MCF 10A (cell line): Measurements from ENCODE around the gene SLC26A11. TPM values are rescaled to one million over a fixed set of nuclear protein-coding genes. Genes with fewer than 3 reads are reported as not detected.

ENCODE experiments used
- BruUV-seq: library from RNA; stranded (reverse); fragments of 400-500 nt; replicated peaks from 2 replicates; lab custom pipeline; 2021; lab: Mats Ljungman, UMichigan
- CTCF ChIA-PET: fragments of 300-600 bp; sonication (Branson Sonifier 250); formaldehyde crosslinking; extraction: SDS; loops from one replicate; lab custom pipeline; 2021; ENCODE audit warnings: antibody characterized with exemption, inconsistent platforms; lab: Yijun Ruan, JAX
- POLR2A ChIA-PET: fragments of 300-600, 350-650 bp; sonication (Branson Sonifier 250); formaldehyde crosslinking; extraction: SDS; loops from one replicate; lab custom pipeline; 2020; ENCODE audit warnings: antibody characterized with exemption, inconsistent platforms; lab: Yijun Ruan, JAX
- DNase-seq: peaks from one replicate; pipeline ENCODE4 v3.0.0-alpha.2; 2018; ENCODE audit not compliant: unreplicated experiment
- H3K27ac Mint-ChIP-seq: one replicate; pipeline ENCODE4 v1.8.0; 2022; ENCODE audit warnings: mild to moderate bottlenecking, low read depth, mixed read lengths; ENCODE audit not compliant: unreplicated experiment
- H3K27me3 Mint-ChIP-seq: one replicate; pipeline ENCODE4 v1.8.0; 2022; ENCODE audit warnings: mixed read lengths; ENCODE audit not compliant: insufficient read depth, unreplicated experiment
- H3K36me3 Mint-ChIP-seq: one replicate; pipeline ENCODE4 v1.8.0; 2022; ENCODE audit warnings: mild to moderate bottlenecking, moderate library complexity, mixed read lengths; ENCODE audit not compliant: insufficient read depth, unreplicated experiment
- H3K4me1 Mint-ChIP-seq: one replicate; pipeline ENCODE4 v1.8.0; 2022; ENCODE audit warnings: mixed read lengths; ENCODE audit not compliant: insufficient read depth, unreplicated experiment
- H3K4me3 Mint-ChIP-seq: one replicate; pipeline ENCODE4 v1.8.0; 2022; ENCODE audit warnings: mild to moderate bottlenecking, moderate library complexity, mixed read lengths; ENCODE audit not compliant: unreplicated experiment
- H3K9me3 Mint-ChIP-seq: one replicate; pipeline ENCODE4 v1.8.0; 2022; ENCODE audit warnings: mixed read lengths; ENCODE audit not compliant: unreplicated experiment
- CTCF ChIP-seq: fragments of 200-600 bp; IDR thresholded peaks from one replicate; pipeline ENCODE4 v1.8.0; 2022; ENCODE audit warnings: antibody characterized with exemption, mild to moderate bottlenecking; ENCODE audit not compliant: unreplicated experiment
- intact Hi-C: fragments of 100-400 bp; cut with micrococcal nuclease; formaldehyde crosslinking; loops from 2 replicates; pipeline ENCODE4 v1.14.1; 2022
- total RNA-seq: library from RNA; stranded (reverse); gene quantifications from 2 replicates; pipeline ENCODE4 v1.2.3, GENCODE V29; 2022

SLC26A11 gene
- total RNA-seq, 1 experiment from 2014 or later, result 11.7 TPM

- POLR2A ChIA-PET, result interaction anchor here (0.9 to 1.4 kb wide), 2 partner anchors 17 to 19 kb away, joined by 3 to 6 read pairs; no protein-coding TSS in a partner anchor
- no peak overlapping the region for H3K27ac Mint-ChIP-seq
- peaks cover 15% of the 10 kb centered on the region for H3K36me3 Mint-ChIP-seq
- peaks cover 5% of the 10 kb centered on the region for H3K4me1 Mint-ChIP-seq
- no peak overlapping the region for H3K4me3 Mint-ChIP-seq
- DNase-seq, result no peak
- CTCF ChIA-PET, result interaction anchor here (0.5 kb wide), 1 partner anchor 189 kb away, joined by 4 read pairs; no protein-coding TSS in a partner anchor
- no peak for TF ChIP-seq CTCF
- no peaks in the 10 kb centered on the region for H3K27me3 Mint-ChIP-seq
- intact Hi-C loops, result no loop called here
- no TSS peak for BruUV-seq
- H3K9me3 Mint-ChIP-seq, result no peaks in the 10 kb centered on the region
These were observed 14.4 kb upstream of the SLC26A11 start for GRCh38 chr17:80205811-80206210.

- TF ChIP-seq CTCF, result no peak
- Mint-ChIP-seq H3K27me3 (no peaks in the 10 kb centered on the region), H3K4me1 (peaks cover 5% of the 10 kb centered on the region), H3K36me3 (peaks cover 16% of the 10 kb centered on the region), H3K9me3 (no peaks in the 10 kb centered on the region), H3K4me3 (no peak overlapping the region), H3K27ac (no peak overlapping the region)
- BruUV-seq, result no TSS peak
- CTCF ChIA-PET, result no interaction called here
- no peak for DNase-seq
- intact Hi-C loops, result no loop called here
- POLR2A ChIA-PET, result no interaction called here
These were observed 12.2 kb upstream of the SLC26A11 start for GRCh38 chr17:80208050-80208449.

GRCh38 chr17:80209765-80210164 is 10.5 kb upstream of the SLC26A11 start:
- no peak for DNase-seq
- no peak for TF ChIP-seq CTCF
- ChIA-PET CTCF (interaction anchor here (0.7 to 1.2 kb wide), 2 partner anchors 109 to 176 kb away, joined by 4 to 6 read pairs; partner anchors contain the start of gene GAA), POLR2A (interaction anchor here (0.6 to 1.2 kb wide), 3 partner anchors 19 to 91 kb away, joined by 3 to 4 read pairs (median 4); no protein-coding TSS in a partner anchor)
- Mint-ChIP-seq H3K4me3 (no peak overlapping the region), H3K9me3 (no peaks in the 10 kb centered on the region), H3K36me3 (peaks cover 16% of the 10 kb centered on the region), H3K27ac (no peak overlapping the region), H3K27me3 (no peaks in the 10 kb centered on the region), H3K4me1 (no peaks in the 10 kb centered on the region)
- no TSS peak for BruUV-seq
- intact Hi-C loops, result no loop called here

DNA sequence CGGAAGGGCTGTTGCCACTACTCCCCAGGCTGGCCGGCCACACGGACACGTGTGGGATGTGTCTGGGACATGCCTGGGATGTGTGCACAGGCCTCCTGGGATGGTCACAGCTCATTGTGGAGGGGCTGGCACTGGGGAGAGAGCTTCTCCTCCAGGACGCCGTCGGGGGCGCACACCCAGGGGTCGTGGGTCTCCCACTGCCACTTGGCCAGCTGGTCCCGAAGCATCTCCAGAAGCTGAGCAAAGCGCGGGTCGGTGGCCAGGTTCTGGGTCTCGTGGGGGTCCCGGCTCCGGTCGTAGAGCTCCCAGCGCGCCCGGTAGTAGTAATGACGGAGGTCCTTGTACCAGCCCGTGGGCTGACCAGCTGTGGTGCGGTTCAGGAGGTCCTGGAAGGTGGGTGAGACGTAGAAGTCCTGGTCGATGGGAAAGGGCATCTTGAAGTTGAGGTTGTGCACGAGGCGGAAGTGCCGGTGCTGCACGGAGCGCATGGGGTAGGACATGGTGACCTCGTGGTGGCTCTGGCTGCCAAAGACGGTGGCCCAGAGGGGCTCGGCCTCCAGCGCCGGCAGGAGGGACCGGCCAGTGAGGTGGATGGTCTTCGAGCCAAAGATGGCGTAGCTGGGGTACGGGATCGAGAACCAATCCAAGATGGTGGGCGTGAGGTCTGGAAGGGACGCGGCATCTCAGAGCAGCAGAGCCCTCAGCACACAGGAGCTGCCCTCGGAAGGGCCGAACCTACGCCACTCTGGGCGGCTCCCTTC is 9.7 kb upstream of the SLC26A11 start:
- no peak for DNase-seq
- CTCF ChIA-PET, result interaction anchor here (0.6 to 1.2 kb wide), 2 partner anchors 11 to 176 kb away, joined by 4 to 6 read pairs; no protein-coding TSS in a partner anchor
- no peak for TF ChIP-seq CTCF
- Mint-ChIP-seq H3K4me1 (no peaks in the 10 kb centered on the region), H3K27ac (no peak overlapping the region), H3K27me3 (no peaks in the 10 kb centered on the region), H3K9me3 (no peaks in the 10 kb centered on the region), H3K36me3 (peaks cover 16% of the 10 kb centered on the region), H3K4me3 (no peak overlapping the region)
- no TSS peak for BruUV-seq
- intact Hi-C loops, result no loop called here
- POLR2A ChIA-PET, result no interaction called here
